ENCODE results near the gene COL9A2. TPM values are rescaled to one million over a fixed set of nuclear protein-coding genes. Genes with fewer than 3 reads are reported as not detected.
A peak's percentile ranks its signal among the peaks of the same experiment; 100 is the strongest.

Gene COL9A2
- polyA plus RNA-seq, 2 of the 4 experiments (the other 2 are of a cell fraction) = 0.12 to 0.16 TPM

- H3K4me2 ChIP-seq = no peak overlapping the region
Measured at GRCh38 chr1:40311692-40312091, 5.4 kb downstream of the COL9A2 start.

GRCh38 chr1:40310983-40311642 is 6.0 kb downstream of the COL9A2 start:
- H3K4me1 ChIP-seq = no peaks in the 10 kb centered on the region
- no peak overlapping the region for H3K4me3 ChIP-seq
- H3K27ac ChIP-seq = no peak overlapping the region
- TF ChIP-seq NPAS2 (CRISPR knock-in tag; IDR thresholded peaks at IDR 0.05; ENCODE audit: borderline replicate concordance) (no peak), JUNB (IDR thresholded peaks at IDR 0.05) (no peak), GATA3 (IDR thresholded peaks at IDR 0.05; ENCODE audit: borderline replicate concordance) (no peak), HMGXB4 (CRISPR knock-in tag; IDR thresholded peaks at IDR 0.05; ENCODE audit: borderline replicate concordance) (no peak), POLR2AphosphoS2 (conservative IDR thresholded peaks at IDR 0.05; ENCODE audit: low read length) (no peak), MAFK (IDR thresholded peaks at IDR 0.05; ENCODE audit: partially characterized antibody) (no peak)
- ATAC-seq (peak in 1 of 2 experiments; percentile 15; a peak in 1 of 6 replicates), DNase-seq (ENCODE audit: low read depth in 1 of 2, low spot score in 1 of 2) (no peak), FAIRE-seq (no peak)
- H3K9me3 ChIP-seq = no peaks in the 10 kb centered on the region
- H3K4me2 ChIP-seq = no peak overlapping the region
- WGBS (ENCODE audit: missing lambda C conversion rate) = 80% methylated on average over 4 of the region's 22 CpGs
- CTCF ChIA-PET = interaction anchor here (1.1 kb wide), 1 partner anchor 20 kb away, joined by 3 read pairs; no protein-coding TSS in a partner anchor
- POLR2A ChIA-PET = no interaction called here

More at GRCh38 chr1:40311692-40312091, 5.4 kb downstream of the COL9A2 start:
- TF ChIP-seq E2F6 (IDR thresholded peaks at IDR 0.05; ENCODE audit: borderline replicate concordance, low read depth) = no peak
- TF ChIP-seq HEYL (CRISPR knock-in tag; IDR thresholded peaks at IDR 0.05) = no peak
- no peak for TF ChIP-seq MYC (IDR thresholded peaks at IDR 0.05; ENCODE audit: borderline replicate concordance, low read length)
- TF ChIP-seq GATA3 (IDR thresholded peaks at IDR 0.05; ENCODE audit: borderline replicate concordance) = no peak
- no peak for TF ChIP-seq SMC3 (IDR thresholded peaks at IDR 0.05)
- no peak for TF ChIP-seq RNF2 (IDR thresholded peaks at IDR 0.05; ENCODE audit: borderline replicate concordance, low read depth)
- TF ChIP-seq ZC3H11A (IDR thresholded peaks at IDR 0.05) = no peak
- no peak for TF ChIP-seq RCOR1 (IDR thresholded peaks at IDR 0.05; ENCODE audit: low read depth, low read length)
- no peak for TF ChIP-seq NR3C1 (IDR thresholded peaks at IDR 0.05)
- no peak for TF ChIP-seq CBX2 (IDR thresholded peaks at IDR 0.05; ENCODE audit: borderline replicate concordance, low read depth)
- TF ChIP-seq REST (IDR thresholded peaks at IDR 0.05) = no peak
- no peak for TF ChIP-seq USF2 (IDR thresholded peaks at IDR 0.05)
- TF ChIP-seq CEBPB (IDR thresholded peaks at IDR 0.05) = no peak
- Histone ChIP-seq H3K4me3 (no peak overlapping the region), H3K27ac (no peak overlapping the region), H3K9me3 (no peaks in the 10 kb centered on the region), H3K4me1 (no peaks in the 10 kb centered on the region)
- CTCF ChIA-PET = interaction anchor here (1.1 kb wide), 1 partner anchor 21 kb away, joined by 3 read pairs; no protein-coding TSS in a partner anchor
- WGBS (ENCODE audit: missing lambda C conversion rate) = 46% methylated on average over 4 of the region's 5 CpGs
- no peak for FAIRE-seq
- no peak for ATAC-seq
- POLR2A ChIA-PET = no interaction called here
- no peak for DNase-seq (ENCODE audit: low read depth in 1 of 2, low spot score in 1 of 2)

Measured in A549 (cell line).